NCI-H187 treated with DMSO at 0.1 percent for 48 hours (cell line): ENCODE measurements around the gene TPSB2.

Experiments
- DNase-seq: peaks from one replicate; lab custom pipeline; 2025; lab: John Stamatoyannopoulos, UW

TPSB2 gene

GRCh38 chr16:1218930-1219611 is 10.9 kb downstream of the TPSB2 start:
- DNase-seq: no peak

GRCh38 chr16:1218061-1218929 is 11.7 kb downstream of the TPSB2 start:
- no peak for DNase-seq

GRCh38 chr16:1217526-1217925 is 12.5 kb downstream of the TPSB2 start:
- no peak for DNase-seq

GRCh38 chr16:1216681-1217400 is 13.1 kb downstream of the TPSB2 start:
- DNase-seq: no peak

GRCh38 chr16:1216296-1216619 is 13.7 kb downstream of the TPSB2 start:
- no peak for DNase-seq

GRCh38 chr16:1215574-1216295 is 14.2 kb downstream of the TPSB2 start:
- no peak for DNase-seq

- DNase-seq: no peak
Observed at GRCh38 chr16:1214719-1215118, 15.3 kb downstream of the TPSB2 start.

GRCh38 chr16:1213796-1214372 is 16.1 kb downstream of the TPSB2 start:
- DNase-seq: no peak

GRCh38 chr16:1213231-1213630 is 16.8 kb downstream of the TPSB2 start:
- DNase-seq: no peak

GRCh38 chr16:1212616-1213194 is 17.3 kb downstream of the TPSB2 start:
- no peak for DNase-seq

- no peak for DNase-seq
Observed at GRCh38 chr16:1211451-1212268, 18.3 kb downstream of the TPSB2 start.

GRCh38 chr16:1210461-1210860 is 19.5 kb downstream of the TPSB2 start:
- DNase-seq: no peak

- no peak for DNase-seq
Observed at GRCh38 chr16:1209081-1209480, 20.9 kb downstream of the TPSB2 start.

GRCh38 chr16:1208239-1208830 is 21.6 kb downstream of the TPSB2 start:
- no peak for DNase-seq

- DNase-seq: no peak
Observed at GRCh38 chr16:1206786-1207185, 23.2 kb downstream of the TPSB2 start.

- no peak for DNase-seq
Observed at GRCh38 chr16:1206326-1206725, 23.7 kb downstream of the TPSB2 start.

- no peak for DNase-seq
Observed at GRCh38 chr16:1204933-1205332, 25.1 kb downstream of the TPSB2 start.

GRCh38 chr16:1202274-1202673 is 27.7 kb downstream of the TPSB2 start:
- DNase-seq: no peak

GRCh38 chr16:1201444-1201843 is 28.5 kb downstream of the TPSB2 start:
- DNase-seq: no peak

- DNase-seq: no peak
Observed at GRCh38 chr16:1200014-1200627, 29.9 kb downstream of the TPSB2 start.
